ENCODE results near the gene LARGE2. TPM values are rescaled to one million over a fixed set of nuclear protein-coding genes. Genes with fewer than 3 reads are reported as not detected.
A peak's percentile ranks its signal among the peaks of the same experiment; 100 is the strongest.

Gene LARGE2
- total and polyA plus RNA-seq, 2 of the 13 experiments (the other 11 are each of a cell fraction or from before 2014, with no cell fraction given): 8.5 to 21.6 TPM

- TF ChIP-seq ZNF773 (CRISPR knock-in tag; IDR thresholded peaks at IDR 0.05; ENCODE audit: borderline replicate concordance): peak; percentile 58; the same call in 1 of the 2 replicates
- TF ChIP-seq ZNF558 (CRISPR knock-in tag; IDR thresholded peaks at IDR 0.05; ENCODE audit: borderline replicate concordance): 0 out of 2 replicates have a peak, but pooled peaks have one; percentile 32
- TF ChIP-seq IKZF4 (CRISPR knock-in tag; IDR thresholded peaks at IDR 0.05; ENCODE audit: borderline replicate concordance, low read depth, not compliant biosample characterization): peak; percentile 35
- TF ChIP-seq, protein P1, sequence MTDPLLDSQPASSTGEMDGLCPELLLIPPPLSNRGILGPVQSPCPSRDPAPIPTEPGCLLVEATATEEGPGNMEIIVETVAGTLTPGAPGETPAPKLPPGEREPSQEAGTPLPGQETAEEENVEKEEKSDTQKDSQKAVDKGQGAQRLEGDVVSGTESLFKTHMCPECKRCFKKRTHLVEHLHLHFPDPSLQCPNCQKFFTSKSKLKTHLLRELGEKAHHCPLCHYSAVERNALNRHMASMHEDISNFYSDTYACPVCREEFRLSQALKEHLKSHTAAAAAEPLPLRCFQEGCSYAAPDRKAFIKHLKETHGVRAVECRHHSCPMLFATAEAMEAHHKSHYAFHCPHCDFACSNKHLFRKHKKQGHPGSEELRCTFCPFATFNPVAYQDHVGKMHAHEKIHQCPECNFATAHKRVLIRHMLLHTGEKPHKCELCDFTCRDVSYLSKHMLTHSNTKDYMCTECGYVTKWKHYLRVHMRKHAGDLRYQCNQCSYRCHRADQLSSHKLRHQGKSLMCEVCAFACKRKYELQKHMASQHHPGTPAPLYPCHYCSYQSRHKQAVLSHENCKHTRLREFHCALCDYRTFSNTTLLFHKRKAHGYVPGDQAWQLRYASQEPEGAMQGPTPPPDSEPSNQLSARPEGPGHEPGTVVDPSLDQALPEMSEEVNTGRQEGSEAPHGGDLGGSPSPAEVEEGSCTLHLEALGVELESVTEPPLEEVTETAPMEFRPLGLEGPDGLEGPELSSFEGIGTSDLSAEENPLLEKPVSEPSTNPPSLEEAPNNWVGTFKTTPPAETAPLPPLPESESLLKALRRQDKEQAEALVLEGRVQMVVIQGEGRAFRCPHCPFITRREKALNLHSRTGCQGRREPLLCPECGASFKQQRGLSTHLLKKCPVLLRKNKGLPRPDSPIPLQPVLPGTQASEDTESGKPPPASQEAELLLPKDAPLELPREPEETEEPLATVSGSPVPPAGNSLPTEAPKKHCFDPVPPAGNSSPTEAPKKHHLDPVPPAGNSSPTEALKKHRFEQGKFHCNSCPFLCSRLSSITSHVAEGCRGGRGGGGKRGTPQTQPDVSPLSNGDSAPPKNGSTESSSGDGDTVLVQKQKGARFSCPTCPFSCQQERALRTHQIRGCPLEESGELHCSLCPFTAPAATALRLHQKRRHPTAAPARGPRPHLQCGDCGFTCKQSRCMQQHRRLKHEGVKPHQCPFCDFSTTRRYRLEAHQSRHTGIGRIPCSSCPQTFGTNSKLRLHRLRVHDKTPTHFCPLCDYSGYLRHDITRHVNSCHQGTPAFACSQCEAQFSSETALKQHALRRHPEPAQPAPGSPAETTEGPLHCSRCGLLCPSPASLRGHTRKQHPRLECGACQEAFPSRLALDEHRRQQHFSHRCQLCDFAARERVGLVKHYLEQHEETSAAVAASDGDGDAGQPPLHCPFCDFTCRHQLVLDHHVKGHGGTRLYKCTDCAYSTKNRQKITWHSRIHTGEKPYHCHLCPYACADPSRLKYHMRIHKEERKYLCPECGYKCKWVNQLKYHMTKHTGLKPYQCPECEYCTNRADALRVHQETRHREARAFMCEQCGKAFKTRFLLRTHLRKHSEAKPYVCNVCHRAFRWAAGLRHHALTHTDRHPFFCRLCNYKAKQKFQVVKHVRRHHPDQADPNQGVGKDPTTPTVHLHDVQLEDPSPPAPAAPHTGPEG (CRISPR knock-in tag; IDR thresholded peaks at IDR 0.05): 0 out of 2 replicates have a peak, but pooled peaks have one; percentile 3
- TF ChIP-seq ZNF564 (CRISPR knock-in tag; IDR thresholded peaks at IDR 0.05): peak; percentile 68; the same call in 1 of the 2 replicates
- peak; percentile 39; the same call in 1 of the 2 replicates for TF ChIP-seq ZFX (CRISPR knock-in tag; IDR thresholded peaks at IDR 0.05; ENCODE audit: low read depth)
- TF ChIP-seq, protein P2, sequence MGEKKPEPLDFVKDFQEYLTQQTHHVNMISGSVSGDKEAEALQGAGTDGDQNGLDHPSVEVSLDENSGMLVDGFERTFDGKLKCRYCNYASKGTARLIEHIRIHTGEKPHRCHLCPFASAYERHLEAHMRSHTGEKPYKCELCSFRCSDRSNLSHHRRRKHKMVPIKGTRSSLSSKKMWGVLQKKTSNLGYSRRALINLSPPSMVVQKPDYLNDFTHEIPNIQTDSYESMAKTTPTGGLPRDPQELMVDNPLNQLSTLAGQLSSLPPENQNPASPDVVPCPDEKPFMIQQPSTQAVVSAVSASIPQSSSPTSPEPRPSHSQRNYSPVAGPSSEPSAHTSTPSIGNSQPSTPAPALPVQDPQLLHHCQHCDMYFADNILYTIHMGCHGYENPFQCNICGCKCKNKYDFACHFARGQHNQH (CRISPR knock-in tag; IDR thresholded peaks at IDR 0.05): 0 out of 2 replicates have a peak, but pooled peaks have one; percentile 6
- TF ChIP-seq SAP130 (CRISPR knock-in tag; IDR thresholded peaks at IDR 0.05; ENCODE audit: low read depth): peak; percentile 16
- TF ChIP-seq, protein P3, sequence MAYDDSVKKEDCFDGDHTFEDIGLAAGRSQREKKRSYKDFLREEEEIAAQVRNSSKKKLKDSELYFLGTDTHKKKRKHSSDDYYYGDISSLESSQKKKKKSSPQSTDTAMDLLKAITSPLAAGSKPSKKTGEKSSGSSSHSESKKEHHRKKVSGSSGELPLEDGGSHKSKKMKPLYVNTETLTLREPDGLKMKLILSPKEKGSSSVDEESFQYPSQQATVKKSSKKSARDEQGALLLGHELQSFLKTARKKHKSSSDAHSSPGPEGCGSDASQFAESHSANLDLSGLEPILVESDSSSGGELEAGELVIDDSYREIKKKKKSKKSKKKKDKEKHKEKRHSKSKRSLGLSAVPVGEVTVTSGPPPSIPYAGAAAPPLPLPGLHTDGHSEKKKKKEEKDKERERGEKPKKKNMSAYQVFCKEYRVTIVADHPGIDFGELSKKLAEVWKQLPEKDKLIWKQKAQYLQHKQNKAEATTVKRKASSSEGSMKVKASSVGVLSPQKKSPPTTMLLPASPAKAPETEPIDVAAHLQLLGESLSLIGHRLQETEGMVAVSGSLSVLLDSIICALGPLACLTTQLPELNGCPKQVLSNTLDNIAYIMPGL (CRISPR knock-in tag; IDR thresholded peaks at IDR 0.05; ENCODE audit: borderline replicate concordance in 1 of 2, low read depth in 1 of 2): 0 out of 4 replicates have a peak, but pooled peaks of 1 of the 2 experiments have one; percentile 38
- no peak for TF ChIP-seq ZNF280D (CRISPR knock-in tag; IDR thresholded peaks at IDR 0.05)
- 0 out of 2 replicates have a peak, but pooled peaks have one; percentile 27 for TF ChIP-seq POLR2G (IDR thresholded peaks at IDR 0.05; ENCODE audit: low read depth, low read length)
- TF ChIP-seq ZNF513 (CRISPR knock-in tag; conservative IDR thresholded peaks at IDR 0.05): no peak
- TF ChIP-seq GTF3A (CRISPR knock-in tag; conservative IDR thresholded peaks at IDR 0.05): 0 out of 2 replicates have a peak, but pooled peaks have one; percentile 3
Measured at GRCh38 chr11:45922425-45923082, at the start of gene LARGE2 (continued).

All from HepG2 (cell line).